HG03520 (cell line): ENCODE measurements around the gene CLTCL1.
"Not testable (repeated sequence)": the region's sequence is repeated elsewhere in the genome, so short reads cannot be mapped to it uniquely, and the experiment has no call there.

Experiments used
- ATAC-seq: cut with Tn5 transposase; IDR thresholded peaks from one replicate; pipeline ENCODE4 v1.9.1; 2021; ENCODE audit warnings: mild to moderate bottlenecking, moderate library complexity; ENCODE audit not compliant: unreplicated experiment

The CLTCL1 gene

DNA sequence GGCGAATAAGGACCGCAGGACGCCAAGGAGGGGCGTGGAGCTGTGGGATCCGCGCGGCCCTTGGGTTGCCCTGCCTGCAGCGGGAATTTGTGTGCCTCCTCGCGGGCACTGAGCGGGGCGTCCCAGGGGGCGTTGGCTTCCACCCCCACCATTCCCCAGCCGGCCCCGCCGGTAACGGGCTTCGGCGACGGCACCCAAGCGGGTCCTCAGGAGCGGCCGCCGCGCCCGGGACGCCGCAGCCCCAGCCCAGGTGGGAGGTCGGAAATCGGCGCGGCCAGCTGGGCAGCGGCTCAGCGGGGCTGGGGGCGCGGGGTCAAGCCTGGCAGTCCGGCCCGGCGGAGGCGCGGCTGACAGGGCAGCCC is 320 bp downstream of the CLTCL1 start:
- no peak for ATAC-seq

DNA sequence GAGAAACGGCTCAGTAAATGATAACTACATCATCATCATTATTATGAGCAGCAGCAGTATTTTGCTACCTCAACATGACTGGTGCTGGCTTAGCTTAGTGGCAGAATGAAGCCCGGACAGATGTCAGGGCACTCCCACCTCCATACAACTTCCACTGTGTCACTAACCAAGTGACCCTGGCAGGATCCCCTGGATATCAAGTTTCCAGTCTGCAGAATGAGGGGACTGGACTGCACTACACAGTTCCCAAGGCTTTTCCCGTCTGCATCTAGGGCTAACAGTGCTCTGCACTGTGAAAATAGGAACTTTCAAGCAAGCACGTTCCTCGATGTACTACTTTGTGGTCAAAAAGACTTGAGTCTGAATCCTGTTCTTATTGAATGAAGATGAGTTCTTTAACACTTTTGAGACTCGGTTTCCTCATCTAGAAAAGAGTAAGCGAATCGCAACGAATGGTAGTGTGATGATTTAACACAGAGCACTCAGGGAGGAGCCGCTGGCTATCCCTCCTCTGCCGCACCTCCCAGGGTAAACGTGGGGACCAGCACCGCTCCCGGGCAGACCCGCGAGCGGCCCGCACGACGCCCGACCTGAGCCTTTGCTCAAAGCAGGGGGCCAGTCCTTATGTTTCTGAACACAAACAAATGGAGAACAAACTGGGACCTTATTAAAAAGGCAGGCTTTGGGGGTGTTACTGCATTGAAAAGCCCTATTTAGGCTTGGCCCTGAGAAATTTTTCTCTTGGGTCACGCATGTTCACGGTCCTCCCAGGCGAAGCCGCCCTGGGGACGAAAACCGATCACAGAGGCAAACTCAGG is 910 bp downstream of the CLTCL1 start:
- no peak for ATAC-seq

GRCh38 chr22:19289475-19290161 is 1.9 kb downstream of the CLTCL1 start:
- no peak for ATAC-seq

DNA sequence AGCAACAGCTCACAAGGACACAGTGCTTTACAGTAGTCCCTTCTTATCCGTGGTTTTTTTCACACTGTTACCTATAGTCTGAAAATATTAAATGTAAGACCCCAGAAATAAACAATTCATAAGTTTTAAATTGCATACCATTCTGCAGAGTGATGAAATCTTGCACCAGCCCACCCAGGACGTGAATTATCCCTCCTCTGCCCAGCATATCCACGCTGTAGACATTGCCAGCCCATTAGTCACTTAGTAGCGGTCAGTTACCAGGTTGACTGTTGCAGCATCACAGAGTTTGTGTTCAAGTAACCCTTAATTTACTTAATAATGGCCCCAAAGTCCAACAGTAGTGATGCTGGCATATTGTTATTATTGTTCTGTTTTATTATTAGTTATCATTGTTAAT is 3.6 kb downstream of the CLTCL1 start:
- ATAC-seq: no peak

- no peak for ATAC-seq
Observed at GRCh38 chr22:19287076-19287707, 4.3 kb downstream of the CLTCL1 start.

DNA sequence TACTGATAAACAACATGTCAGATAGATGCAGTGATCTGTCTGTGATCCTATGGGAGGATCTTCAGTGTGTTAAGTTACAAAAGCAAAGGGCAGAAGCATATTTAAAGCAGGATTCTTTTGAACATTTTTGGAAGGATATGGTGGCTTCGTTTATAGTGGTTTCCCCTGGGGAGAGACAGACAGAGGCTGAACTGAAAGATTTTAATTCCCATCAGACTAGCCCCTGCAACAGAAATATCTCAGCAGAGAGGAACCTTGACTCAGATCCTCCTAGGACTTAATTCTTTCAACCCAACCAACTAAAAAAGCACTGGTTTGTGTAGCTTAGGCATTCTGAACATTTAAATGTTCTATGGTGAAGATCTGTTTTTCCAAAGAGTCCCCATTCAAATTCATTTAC is 5.7 kb downstream of the CLTCL1 start:
- no peak for ATAC-seq

DNA sequence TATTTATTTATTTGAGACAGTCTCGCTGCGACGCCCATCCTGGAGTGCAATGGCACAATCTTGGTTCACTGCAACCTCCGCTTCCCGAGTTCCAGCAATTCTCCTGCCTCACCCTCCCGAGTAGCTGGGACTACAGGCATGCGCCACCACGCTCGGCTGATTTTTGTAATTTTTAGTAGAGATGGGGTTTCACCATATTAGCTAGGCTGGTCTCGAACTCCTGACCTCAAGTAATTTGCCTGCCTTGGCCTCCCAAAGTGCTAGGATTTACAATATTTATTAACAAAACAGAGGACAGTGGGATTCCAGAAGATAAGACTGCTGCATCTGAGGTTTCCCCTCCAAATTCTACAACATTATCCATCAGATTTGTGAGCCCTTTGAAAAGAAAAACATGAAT is 12.4 kb downstream of the CLTCL1 start:
- ATAC-seq: not testable (repeated sequence)

GRCh38 chr22:19277785-19278184 is 13.7 kb downstream of the CLTCL1 start:
- ATAC-seq: no peak

- ATAC-seq: no peak
Observed at GRCh38 chr22:19275919-19276600, 15.5 kb downstream of the CLTCL1 start.

DNA sequence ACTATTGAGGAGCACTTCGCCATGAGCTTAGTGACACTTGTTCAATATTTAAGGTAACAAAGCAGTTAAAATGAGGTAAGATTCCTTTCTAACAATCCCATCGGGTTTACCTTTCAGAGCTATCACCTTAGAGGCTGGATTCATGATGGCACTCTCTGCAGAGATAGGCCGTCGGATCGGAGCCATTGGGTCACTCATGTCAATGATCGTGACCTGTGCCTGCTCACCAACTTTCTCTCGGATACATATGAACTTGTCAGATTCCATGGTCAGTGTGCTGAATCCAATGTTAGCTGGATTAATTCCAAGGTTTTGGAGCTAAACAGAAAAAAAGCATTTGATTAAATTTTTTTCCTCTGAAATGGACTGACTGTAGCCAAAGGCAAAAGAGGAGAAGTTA is 16.0 kb downstream of the CLTCL1 start:
- no peak for ATAC-seq

GRCh38 chr22:19275104-19275503 is 16.4 kb downstream of the CLTCL1 start:
- ATAC-seq: no peak

DNA sequence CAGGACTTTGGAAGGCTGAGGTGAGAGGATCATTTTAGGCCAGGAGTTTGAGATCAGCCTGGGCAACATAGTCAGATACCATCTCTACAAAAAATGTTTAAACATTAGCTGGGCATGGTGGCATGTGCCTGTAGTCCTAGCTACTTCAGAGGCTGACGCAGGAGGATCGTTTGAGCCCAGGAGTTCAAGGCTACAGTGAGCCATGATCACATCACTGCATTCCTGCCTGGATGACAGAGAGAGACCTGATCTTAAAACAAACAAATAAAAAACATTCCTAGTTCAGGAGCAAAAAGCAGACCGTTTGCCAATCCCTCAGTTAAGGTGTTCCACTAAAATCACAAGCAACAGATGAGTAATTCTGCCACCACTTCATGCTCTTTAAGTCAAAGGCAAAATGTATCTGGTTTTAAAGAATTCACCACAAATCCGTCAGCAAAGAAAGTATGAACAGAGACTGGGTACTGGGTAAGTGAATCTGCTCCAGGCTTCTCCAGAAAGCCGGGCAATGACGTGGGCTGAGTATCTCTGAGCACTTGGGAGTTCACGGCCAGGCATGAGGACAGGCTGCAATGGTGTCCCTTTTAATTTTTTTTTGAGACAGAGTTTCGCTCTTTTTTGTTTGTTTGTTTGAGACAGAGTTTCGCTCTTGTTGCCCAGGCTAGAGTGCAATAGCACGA is 19.5 kb downstream of the CLTCL1 start:
- ATAC-seq: no peak

DNA sequence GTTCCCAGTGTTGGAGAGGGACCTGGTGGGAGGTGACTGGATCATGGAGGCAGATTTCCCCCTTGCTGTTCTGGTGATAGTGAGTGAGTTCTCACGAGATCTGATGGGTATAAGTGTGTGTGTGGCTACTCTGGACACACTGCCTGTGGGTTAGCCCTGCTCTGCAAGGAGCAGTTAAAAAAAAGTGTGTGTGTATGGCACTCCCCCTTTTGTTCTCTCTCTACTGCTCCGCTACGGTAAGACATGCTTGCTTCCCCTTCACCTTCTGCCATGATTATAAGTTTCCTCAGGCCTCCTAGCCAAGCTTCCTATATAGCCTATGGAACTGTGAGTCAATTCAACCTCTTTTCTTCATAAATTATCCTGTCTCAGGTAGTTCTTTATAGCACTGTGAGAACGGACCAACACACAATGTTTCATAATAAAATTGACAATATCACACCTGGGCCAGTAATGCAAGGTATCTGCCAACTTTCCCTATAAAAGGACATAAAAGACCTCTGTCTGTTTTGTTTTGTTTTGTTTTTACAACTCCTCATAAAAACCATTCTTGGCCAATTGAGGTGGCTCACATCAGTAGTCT is 20.2 kb downstream of the CLTCL1 start:
- ATAC-seq: no peak

- ATAC-seq: no peak
Observed at GRCh38 chr22:19270873-19271272, 20.6 kb downstream of the CLTCL1 start.

DNA sequence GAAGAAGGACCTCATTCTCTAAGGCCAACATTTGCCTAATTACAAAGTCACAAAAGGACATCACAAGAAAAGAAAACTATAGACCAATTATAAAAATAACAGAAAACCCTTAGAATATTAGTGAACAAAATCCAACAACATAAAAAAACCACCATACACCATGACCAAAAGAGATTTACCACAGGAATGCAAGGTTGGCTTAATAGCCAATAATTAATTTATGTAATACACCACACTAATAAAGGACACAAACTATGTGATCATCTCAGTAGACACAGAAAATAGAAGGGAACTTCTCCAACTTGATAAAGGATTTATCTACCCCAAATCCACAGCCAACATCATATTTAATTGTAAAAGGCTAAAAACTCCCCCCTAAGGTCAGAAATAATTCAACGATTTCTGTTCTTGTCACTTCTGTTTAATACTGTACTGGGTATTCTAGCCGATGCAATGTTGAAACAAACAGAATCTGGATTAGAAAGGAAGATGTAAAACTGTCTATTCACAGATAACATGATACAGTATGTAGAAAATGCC is 24.9 kb downstream of the CLTCL1 start:
- ATAC-seq: no peak

GRCh38 chr22:19265779-19266178 is 25.7 kb downstream of the CLTCL1 start:
- ATAC-seq: no peak

DNA sequence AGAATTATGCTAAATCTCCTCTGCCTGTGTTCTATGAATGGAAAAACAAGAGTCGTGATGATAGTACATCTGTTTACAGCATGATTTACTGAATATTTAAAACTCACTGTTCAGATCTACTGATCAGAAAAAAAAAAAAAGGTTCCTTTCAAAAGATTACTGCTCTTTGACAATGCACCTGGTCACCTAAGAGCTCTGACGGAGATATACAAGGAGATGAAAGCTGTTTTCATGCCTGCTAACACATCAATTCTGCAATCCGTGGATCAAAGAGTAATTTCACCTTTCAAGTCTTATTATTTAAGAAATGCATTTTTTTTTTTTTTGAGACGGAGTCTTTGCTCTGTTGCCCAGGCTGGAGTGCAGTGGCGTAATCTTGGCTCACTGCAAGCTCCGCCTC is 30.7 kb downstream of the CLTCL1 start:
- ATAC-seq: no peak

DNA sequence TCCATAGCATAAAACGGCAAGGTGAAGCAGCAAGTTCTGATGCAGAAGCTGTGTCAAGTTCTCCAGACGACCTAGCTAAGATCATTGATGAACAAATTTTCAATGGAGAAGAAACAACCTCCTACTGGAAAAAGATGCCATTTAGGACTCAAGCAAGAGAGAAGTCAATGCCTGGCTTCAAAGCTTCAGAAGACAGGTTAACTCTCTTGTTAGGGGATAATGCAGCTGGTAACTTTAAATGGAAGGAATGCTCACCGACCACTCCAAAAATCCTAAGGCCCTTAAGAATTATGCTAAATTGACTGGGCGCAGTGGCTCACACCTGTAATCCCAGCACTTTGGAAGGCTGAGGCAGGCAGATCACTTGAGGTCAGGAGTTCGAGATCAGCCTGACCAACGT is 31.3 kb downstream of the CLTCL1 start:
- no peak for ATAC-seq

DNA sequence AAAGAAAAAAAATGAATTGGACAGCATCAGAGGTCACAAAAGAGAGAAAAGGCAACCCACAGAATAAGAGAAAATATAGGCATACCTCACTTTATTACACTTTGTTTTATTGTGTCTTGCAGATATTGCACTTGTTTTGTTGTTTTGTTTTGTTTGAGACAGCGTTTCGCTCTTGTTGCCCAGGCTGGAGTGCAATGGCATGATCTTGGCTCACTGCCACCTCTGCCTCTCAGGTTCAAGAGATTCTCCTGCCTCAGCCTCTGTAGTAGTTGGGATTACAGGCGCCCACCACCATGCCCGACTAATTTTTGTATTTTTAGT is 32.6 kb downstream of the CLTCL1 start:
- ATAC-seq: not testable (repeated sequence)

- no peak for ATAC-seq
Observed at GRCh38 chr22:19258371-19258770, 33.1 kb downstream of the CLTCL1 start.
